Mucosa of rectum (tissue), 2 donors: ENCODE results near the gene PDE5A.
"Not testable (repeated sequence)": the region's sequence is repeated elsewhere in the genome, so short reads cannot be mapped to it uniquely, and the experiment has no call there.

Experiments used
- H3K27ac ChIP-seq, 2 donors: one replicate each; pipeline ENCODE4 v1.7.0; 2013; ENCODE audit warnings: inconsistent platforms in 2 of 2, low read depth in 2 of 2, low read length in 2 of 2
- H3K27me3 ChIP-seq, 2 donors: one replicate each; pipeline ENCODE4 v1.7.0; 2013; ENCODE audit warnings: low read length in 2 of 2; ENCODE audit not compliant: control insufficient read depth in 2 of 2, insufficient read depth in 2 of 2
- H3K36me3 ChIP-seq, 2 donors: one replicate each; pipeline ENCODE4 v1.7.0; 2013; ENCODE audit warnings: low read length in 2 of 2; ENCODE audit not compliant: control insufficient read depth in 2 of 2, insufficient read depth in 2 of 2
- H3K4me1 ChIP-seq, 2 donors: one replicate each; pipeline ENCODE4 v1.7.0; 2013; ENCODE audit warnings: low read length in 2 of 2, mild to moderate bottlenecking in 1 of 2; ENCODE audit not compliant: control insufficient read depth in 2 of 2, insufficient read depth in 2 of 2
- H3K4me3 ChIP-seq, 2 donors: one replicate each; pipeline ENCODE4 v1.7.0; 2013; ENCODE audit warnings: low read length in 2 of 2
- H3K9ac ChIP-seq, 2 donors: one replicate each; pipeline ENCODE4 v1.7.0; 2013; ENCODE audit warnings: low read length in 2 of 2, low read depth in 1 of 2, mild to moderate bottlenecking in 1 of 2
- H3K9me3 ChIP-seq, 2 donors: one replicate each; pipeline ENCODE4 v1.7.0; 2013; ENCODE audit warnings: low read length in 2 of 2; ENCODE audit not compliant: control insufficient read depth in 2 of 2
- donor health status: healthy.
- donor health status: Normal muscosa, but diverticular disease.

The PDE5A gene

GRCh38 chr4:119663160-119663788 is 34.7 kb upstream of the PDE5A start:
- H3K4me3 ChIP-seq = peak overlapping the region; percentile 31 to 53

GRCh38 chr4:119662612-119663011 is 34.0 kb upstream of the PDE5A start:
- not testable (repeated sequence) for H3K4me1 ChIP-seq, H3K4me3 ChIP-seq, H3K36me3 ChIP-seq, H3K27ac ChIP-seq, H3K9ac ChIP-seq, H3K9me3 ChIP-seq, H3K27me3 ChIP-seq

More at GRCh38 chr4:119663160-119663788, 34.7 kb upstream of the PDE5A start:
- Histone ChIP-seq H3K9ac (no peak overlapping the region), H3K27ac (peak overlapping the region in 1 of 2 donors; percentile 35), H3K36me3 (no peaks in the 10 kb centered on the region), H3K27me3 (no peaks in the 10 kb centered on the region), H3K9me3 (no peaks in the 10 kb centered on the region), H3K4me1 (no peaks in the 10 kb centered on the region)

- no peak overlapping the region for H3K4me3 ChIP-seq
- H3K27ac ChIP-seq = no peak overlapping the region
- H3K9ac ChIP-seq = no peak overlapping the region
- no peaks in the 10 kb centered on the region for H3K4me1 ChIP-seq
- H3K27me3 ChIP-seq = no peaks in the 10 kb centered on the region
- no peaks in the 10 kb centered on the region for H3K36me3 ChIP-seq
- H3K9me3 ChIP-seq = no peaks in the 10 kb centered on the region
Measured at GRCh38 chr4:119661231-119661630, 32.6 kb upstream of the PDE5A start.

- Histone ChIP-seq H3K36me3 (no peaks in the 10 kb centered on the region), H3K9ac (no peak overlapping the region), H3K27ac (no peak overlapping the region), H3K27me3 (no peaks in the 10 kb centered on the region), H3K9me3 (no peaks in the 10 kb centered on the region), H3K4me3 (no peak overlapping the region), H3K4me1 (no peaks in the 10 kb centered on the region)
Measured at GRCh38 chr4:119659576-119659975, 31.0 kb upstream of the PDE5A start.

GRCh38 chr4:119657111-119657611 is 28.6 kb upstream of the PDE5A start:
- no peak overlapping the region for H3K9ac ChIP-seq
- no peaks in the 10 kb centered on the region for H3K27me3 ChIP-seq
- no peaks in the 10 kb centered on the region for H3K9me3 ChIP-seq
- no peaks in the 10 kb centered on the region for H3K36me3 ChIP-seq
- H3K4me1 ChIP-seq = no peaks in the 10 kb centered on the region
- no peak overlapping the region for H3K4me3 ChIP-seq
- no peak overlapping the region for H3K27ac ChIP-seq

- no peaks in the 10 kb centered on the region for H3K9me3 ChIP-seq
- no peak overlapping the region for H3K4me3 ChIP-seq
- H3K36me3 ChIP-seq = no peaks in the 10 kb centered on the region
- H3K27me3 ChIP-seq = no peaks in the 10 kb centered on the region
- H3K9ac ChIP-seq = no peak overlapping the region
- H3K27ac ChIP-seq = no peak overlapping the region
- no peaks in the 10 kb centered on the region for H3K4me1 ChIP-seq
Measured at GRCh38 chr4:119656342-119656741, 27.7 kb upstream of the PDE5A start.

- H3K9me3 ChIP-seq = no peaks in the 10 kb centered on the region
- H3K9ac ChIP-seq = no peak overlapping the region
- no peaks in the 10 kb centered on the region for H3K36me3 ChIP-seq
- H3K27me3 ChIP-seq = no peaks in the 10 kb centered on the region
- H3K4me1 ChIP-seq = no peaks in the 10 kb centered on the region
- no peak overlapping the region for H3K4me3 ChIP-seq
- no peak overlapping the region for H3K27ac ChIP-seq
Measured at GRCh38 chr4:119655111-119655837, 26.7 kb upstream of the PDE5A start.

GRCh38 chr4:119653990-119654389 is 25.4 kb upstream of the PDE5A start:
- Histone ChIP-seq H3K4me3 (peak overlapping the region in 1 of 2 donors; percentile 23), H3K36me3 (no peaks in the 10 kb centered on the region), H3K4me1 (no peaks in the 10 kb centered on the region), H3K27ac (no peak overlapping the region), H3K9me3 (no peaks in the 10 kb centered on the region), H3K9ac (no peak overlapping the region), H3K27me3 (no peaks in the 10 kb centered on the region)

- Histone ChIP-seq H3K9me3 (no peaks in the 10 kb centered on the region), H3K4me1 (no peaks in the 10 kb centered on the region), H3K36me3 (no peaks in the 10 kb centered on the region), H3K9ac (no peak overlapping the region), H3K4me3 (no peak overlapping the region), H3K27me3 (no peaks in the 10 kb centered on the region), H3K27ac (no peak overlapping the region)
Measured at GRCh38 chr4:119652998-119653397, 24.4 kb upstream of the PDE5A start.

- Histone ChIP-seq H3K27me3 (no peaks in the 10 kb centered on the region), H3K4me1 (no peaks in the 10 kb centered on the region), H3K36me3 (no peaks in the 10 kb centered on the region), H3K9me3 (no peaks in the 10 kb centered on the region), H3K27ac (no peak overlapping the region), H3K4me3 (no peak overlapping the region), H3K9ac (no peak overlapping the region)
Measured at GRCh38 chr4:119648398-119648797, 19.8 kb upstream of the PDE5A start.
